ENCODE data around the gene DNAJB2.
"Not testable (repeated sequence)": the region's sequence is repeated elsewhere in the genome, so short reads cannot be mapped to it uniquely, and the experiment has no call there.

DNAJB2 gene

GRCh38 chr2:219300022-219300421 lies 20.9 kb downstream of the DNAJB2 start:
- no peak for DNase-seq (ENCODE audit: low read depth, low spot score)

DNA sequence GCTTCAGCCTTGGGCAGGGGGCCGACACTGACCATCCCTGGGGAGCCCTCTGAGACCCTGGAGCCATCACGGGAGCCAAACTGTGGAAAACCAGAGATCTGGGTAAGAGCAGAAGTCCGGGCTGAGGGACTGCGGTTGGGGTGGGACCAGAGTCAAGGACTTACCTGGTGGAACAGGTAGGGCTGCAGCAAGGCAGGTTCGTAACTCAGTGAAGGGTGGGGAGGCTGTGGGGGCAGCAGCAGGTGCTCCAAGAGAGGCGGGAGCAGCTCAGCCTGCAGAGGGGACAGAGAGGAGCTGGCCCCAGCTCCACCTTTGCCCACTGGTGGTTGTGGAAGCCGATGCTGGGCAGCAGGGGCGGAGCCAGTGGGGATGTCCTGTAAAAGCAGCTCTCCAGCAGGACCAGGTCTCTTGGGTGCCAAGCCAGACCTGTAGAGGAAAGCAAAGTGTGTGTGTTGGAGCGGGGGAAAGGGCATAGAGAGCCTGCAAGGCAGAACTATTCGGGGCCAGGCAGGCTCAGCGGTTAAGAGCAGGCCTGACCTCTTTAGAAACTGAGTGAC lies 23.3 kb downstream of the DNAJB2 start:
- no peak for DNase-seq (ENCODE audit: low read depth, low spot score)

- no peak for DNase-seq (ENCODE audit: low read depth, low spot score)
Measured at GRCh38 chr2:219304223-219304622, 25.1 kb downstream of the DNAJB2 start.

DNA sequence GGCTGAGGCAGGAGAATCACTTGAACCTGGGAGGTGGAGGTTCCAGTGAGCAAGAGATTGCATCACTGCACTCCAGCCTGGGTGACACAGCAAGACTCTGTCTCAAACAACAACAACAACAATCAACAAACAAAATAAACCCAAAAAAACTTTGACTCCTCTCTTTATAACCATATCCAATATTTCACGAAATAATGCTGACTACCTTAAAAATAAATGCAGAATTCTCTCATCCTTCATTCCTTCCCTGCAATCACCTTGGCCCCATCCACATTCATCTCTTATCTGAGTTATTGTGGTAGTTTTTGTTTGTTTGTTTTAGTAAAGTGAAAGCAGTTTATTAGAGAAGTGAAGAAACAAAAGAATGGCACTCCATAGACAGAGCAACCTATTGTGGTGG lies 26.9 kb downstream of the DNAJB2 start:
- DNase-seq (ENCODE audit: low read depth, low spot score) = no peak

DNA sequence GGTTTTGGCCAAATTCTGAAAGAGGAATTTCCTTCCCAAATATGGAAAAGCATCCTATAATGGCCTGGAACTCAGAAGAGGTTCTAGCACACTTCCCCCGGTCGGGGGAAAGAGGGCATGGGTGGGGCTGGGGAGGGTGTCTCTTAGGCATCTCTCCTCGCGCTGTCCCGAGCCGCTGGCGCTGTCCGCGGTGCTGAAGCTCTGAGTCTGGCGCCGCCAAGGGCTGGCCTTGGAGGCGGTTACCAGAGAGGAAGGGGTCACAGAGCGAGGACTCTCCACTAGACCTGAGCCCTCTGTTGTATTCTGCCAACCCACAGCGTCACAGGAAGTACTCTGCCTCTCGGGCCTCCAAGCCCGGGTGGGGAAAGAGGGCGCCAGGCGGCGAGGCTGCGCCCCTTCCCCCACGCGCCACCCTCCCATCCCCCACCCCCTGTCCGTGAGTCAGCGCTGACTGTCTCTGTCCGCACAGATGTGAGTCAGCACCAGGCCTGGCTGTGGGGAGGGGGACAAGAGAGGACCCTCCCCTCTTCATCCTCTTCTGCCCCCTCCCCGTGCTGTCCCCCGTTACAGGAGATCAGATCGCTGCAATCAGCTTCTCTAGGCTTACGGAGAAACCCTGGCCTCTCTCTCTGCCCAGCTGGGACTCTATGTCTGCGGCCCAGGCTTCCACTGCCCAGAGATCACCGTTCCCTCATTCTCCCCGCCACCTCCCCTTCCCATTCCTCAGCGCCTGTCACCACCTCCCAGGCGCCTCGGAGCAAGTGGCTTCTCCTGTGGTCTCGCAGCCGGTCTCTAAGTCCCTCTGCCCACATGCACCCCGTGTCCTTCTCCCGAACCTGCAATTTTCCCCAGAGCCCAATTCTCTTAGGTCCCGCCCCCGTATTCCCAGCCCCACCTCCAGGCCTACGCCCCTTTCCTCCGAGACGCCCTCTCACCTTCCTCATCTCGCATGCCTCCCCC lies 29.3 kb downstream of the DNAJB2 start:
- peak; percentile 29 for DNase-seq (ENCODE audit: low read depth, low spot score)

DNA sequence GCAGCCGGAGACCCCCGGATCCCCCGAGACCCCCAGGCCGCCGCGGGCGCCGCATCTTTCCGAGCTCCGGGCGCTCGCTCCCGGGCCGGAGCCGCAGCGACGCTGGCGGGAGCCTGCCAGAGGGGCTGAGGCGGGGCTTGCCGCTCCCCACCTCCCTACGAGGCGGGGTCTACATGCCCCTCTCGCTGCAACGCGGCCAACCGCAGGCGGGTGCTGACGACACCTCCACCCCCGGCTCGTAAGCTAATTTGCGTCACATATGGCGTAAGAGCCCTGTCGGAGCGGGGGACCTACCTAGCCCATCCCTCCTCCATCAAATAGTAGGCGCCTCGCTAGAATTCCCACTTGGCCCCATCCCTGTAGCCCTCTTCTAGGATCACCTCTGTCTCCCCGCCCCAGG lies 30.1 kb downstream of the DNAJB2 start, which contains the start of gene PTPRN:
TSS of gene PTPRN (minus strand) at position 124 of the 400 bp plus-strand sequence. CDS start at position 55, 69 bp downstream.
- DNase-seq (ENCODE audit: low read depth, low spot score) = no peak

DNA sequence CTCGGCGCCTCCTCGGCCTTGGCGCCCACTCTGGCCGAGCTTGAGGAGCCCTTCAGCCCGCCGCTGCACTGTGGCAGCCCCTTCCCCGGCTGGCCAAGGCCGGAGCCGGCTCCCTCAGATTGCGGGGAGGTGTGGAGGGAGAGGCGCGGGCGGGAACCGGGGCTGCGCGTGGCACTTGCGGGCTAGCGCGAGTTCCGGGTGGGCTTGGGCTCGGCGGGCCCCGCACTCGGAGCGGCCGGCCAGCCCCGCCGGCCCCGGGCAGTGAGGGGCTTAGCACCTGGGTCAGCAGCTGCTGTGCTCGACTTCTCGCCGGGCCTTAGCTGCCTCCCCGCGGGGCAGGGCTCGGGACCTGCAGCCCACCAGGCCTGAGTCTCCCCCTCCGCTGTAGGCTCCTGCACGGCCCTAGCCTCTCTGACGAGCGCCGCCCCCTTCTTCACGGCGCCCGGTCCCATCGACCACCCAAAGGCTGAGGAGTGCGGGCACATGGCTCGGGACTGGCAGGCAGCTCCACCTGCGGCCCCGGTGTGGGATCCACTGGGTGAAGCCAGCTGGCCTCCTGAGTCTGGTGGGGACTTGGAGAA lies 33.6 kb downstream of the DNAJB2 start:
- not testable (repeated sequence) for DNase-seq (ENCODE audit: low read depth, low spot score)

- no peak for DNase-seq (ENCODE audit: low read depth, low spot score)
Measured at GRCh38 chr2:219314804-219315468, 35.8 kb downstream of the DNAJB2 start.

GRCh38 chr2:219323434-219323833 lies 44.3 kb downstream of the DNAJB2 start:
- no peak for DNase-seq (ENCODE audit: low read depth, low spot score)

DNA sequence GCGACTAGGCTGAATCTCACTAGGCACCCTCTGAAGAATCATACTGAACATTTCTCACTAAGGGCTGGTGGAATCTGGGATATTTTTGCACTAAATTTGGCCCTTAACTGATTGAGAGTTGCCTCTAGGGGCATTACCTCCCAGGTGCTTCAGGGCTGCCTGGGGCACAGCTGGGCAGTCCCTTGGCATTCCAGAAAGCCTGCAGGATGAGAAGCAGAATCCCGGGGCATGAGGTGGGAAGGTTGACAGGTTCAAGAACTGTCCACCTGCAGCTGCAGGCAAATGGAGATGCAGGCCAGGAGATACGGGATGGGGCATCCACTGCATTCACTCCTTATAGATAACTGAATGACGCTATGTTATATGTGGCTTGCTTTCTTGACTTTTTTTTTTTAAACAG lies 46.0 kb downstream of the DNAJB2 start:
- no peak for DNase-seq (ENCODE audit: low read depth, low spot score)

GRCh38 chr2:219325657-219326315 lies 46.6 kb downstream of the DNAJB2 start:
- no peak for DNase-seq (ENCODE audit: low read depth, low spot score)

DNA sequence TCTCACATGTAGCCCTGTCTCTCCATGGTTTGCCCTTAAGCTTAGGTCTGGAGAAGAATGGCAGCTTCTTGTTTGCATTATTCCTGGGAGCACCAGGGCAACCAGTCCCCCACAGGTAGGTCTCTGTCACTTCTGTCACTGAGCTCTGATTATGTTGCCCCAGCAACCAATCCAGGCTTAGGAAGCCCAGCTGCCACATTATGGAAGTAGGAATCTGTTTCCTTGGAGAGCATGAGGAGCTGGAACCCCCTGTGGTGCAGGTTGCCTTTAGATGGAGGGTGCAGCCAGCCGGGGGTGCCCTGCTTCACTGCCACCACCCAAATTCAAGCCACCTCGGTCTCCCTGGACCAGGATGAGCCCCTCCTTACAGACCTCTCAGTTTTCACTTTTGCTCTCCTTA lies 48.6 kb downstream of the DNAJB2 start:
- DNase-seq (ENCODE audit: low read depth, low spot score) = no peak

GRCh38 chr2:219331560-219332213 lies 52.5 kb downstream of the DNAJB2 start:
- DNase-seq (ENCODE audit: low read depth, low spot score) = no peak

- DNase-seq (ENCODE audit: low read depth, low spot score) = no peak
Measured at GRCh38 chr2:219332542-219332941, 53.4 kb downstream of the DNAJB2 start, which contains the start of gene RESP18. Gene RESP18 (minus strand): TSS chr2:219332744.

DNA sequence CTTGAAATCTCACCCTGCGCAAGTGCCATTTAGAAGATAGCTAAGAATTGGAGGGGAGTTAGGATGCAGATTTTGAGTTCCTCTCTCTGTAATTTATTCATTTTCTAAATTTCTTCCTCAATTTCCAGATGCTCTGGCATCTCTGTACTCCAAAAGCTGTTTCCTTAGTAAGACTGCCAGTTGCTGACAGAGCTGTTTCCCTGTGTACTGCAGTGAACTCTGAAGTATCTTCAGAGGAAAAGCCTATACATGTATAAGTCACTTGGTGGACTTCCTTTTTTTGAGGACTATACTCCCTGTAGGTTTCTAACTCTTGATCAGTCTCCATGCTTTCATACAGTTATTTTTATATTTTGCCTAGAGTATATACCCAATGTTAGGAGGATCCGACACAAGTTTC lies 54.9 kb downstream of the DNAJB2 start:
- no peak for DNase-seq (ENCODE audit: low read depth, low spot score)

GRCh38 chr2:219335373-219335786 lies 56.2 kb downstream of the DNAJB2 start:
- DNase-seq (ENCODE audit: low read depth, low spot score) = no peak

Data from activated CD4-positive, CD25-positive, alpha-beta regulatory T cell treated with anti-CD3 and anti-CD28 coated beads, Interleukin-2, amount 50 U/mL, for 16 hours (primary cell).